HG03039 (cell line): ENCODE results near the gene SLC39A8.

Experiments
- ATAC-seq: cut with Tn5 transposase; IDR thresholded peaks from one replicate; pipeline ENCODE4 v1.9.1; 2021; ENCODE audit warnings: mild to moderate bottlenecking, moderate library complexity; ENCODE audit not compliant: unreplicated experiment

The SLC39A8 gene

GRCh38 chr4:102342404-102343074 is 2.7 kb downstream of the SLC39A8 start:
- ATAC-seq = no peak

GRCh38 chr4:102341201-102341600 is 4.1 kb downstream of the SLC39A8 start:
- no peak for ATAC-seq

DNA sequence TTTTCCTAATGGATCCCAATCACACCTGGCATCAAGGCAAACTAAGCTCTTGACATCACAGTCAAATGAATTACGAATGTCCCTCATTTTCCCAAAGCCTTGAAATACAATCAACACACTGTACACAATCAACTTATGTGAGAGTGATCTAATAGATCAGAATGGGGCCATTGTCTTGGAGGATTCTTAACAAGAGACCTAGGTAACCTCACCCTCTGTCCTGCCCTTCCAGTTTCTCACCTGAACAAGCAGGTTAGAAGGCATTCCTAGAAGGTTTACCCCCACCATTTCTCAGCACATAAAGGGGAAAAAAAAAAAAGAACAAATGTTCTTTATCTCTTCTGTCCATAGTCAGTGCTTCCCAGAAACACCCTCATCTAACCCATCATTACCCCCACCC is 6.3 kb downstream of the SLC39A8 start:
- ATAC-seq = no peak

GRCh38 chr4:102338405-102338804 is 6.9 kb downstream of the SLC39A8 start:
- ATAC-seq = no peak

DNA sequence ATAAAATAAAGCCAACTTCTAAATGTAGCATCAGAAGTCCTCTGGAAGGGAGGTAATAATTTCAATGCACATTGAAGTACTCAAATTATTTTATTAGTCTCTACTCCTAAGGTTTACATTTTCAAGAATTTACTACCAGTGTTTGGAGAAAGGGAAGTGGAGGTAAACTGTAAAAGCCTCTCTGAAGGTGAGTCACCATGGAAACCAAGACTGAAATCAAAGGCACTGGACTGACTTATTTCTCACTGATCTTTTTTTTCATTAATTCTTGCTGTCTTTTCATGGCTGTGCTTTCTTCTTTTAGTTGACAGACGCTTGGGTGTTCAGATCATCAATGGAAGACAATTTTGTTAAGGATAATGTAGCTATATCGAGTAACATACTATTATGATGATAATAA is 9.7 kb downstream of the SLC39A8 start:
- ATAC-seq = no peak

DNA sequence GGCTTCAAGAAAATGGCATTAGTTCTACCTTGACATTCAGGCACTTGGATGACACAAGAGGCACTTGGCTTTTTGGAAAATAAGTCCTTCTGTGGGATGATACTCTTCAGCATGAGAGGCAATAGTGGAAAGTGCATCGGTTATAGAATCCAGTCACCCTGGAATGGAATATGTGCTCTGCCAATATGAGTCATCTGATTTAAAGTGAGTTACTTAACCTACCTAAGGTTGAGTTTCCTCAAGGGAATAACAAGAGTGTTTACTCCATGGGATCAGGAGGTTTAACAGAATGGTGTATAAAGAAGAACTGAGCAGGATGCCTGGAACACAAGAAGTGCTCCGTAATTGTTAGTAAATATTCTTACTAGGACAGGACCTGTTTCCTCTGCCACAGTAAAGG is 10.7 kb downstream of the SLC39A8 start:
- ATAC-seq = no peak

- no peak for ATAC-seq
Measured at GRCh38 chr4:102333787-102334186, 11.5 kb downstream of the SLC39A8 start.

DNA sequence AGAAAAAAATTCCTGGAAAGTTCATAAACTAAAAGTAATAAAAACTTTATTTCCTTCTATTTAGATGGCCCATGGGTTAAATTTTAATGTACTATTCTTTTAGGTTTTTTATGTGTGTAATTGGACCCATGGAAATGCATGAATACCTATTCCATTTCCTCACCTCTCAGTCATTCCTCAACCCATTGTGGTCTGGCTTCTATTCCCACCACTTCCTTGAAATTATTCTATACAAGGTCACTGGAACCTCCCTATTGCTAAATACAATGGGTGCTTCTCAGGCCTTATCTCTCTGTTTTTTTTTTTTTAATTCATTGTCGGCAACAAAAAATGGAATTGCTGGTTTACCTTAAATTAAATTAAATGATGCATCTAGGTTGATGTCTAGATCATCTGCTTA is 17.2 kb downstream of the SLC39A8 start:
- no peak for ATAC-seq

GRCh38 chr4:102326951-102327350 is 18.3 kb downstream of the SLC39A8 start:
- ATAC-seq = no peak

GRCh38 chr4:102324730-102325129 is 20.6 kb downstream of the SLC39A8 start:
- no peak for ATAC-seq

- no peak for ATAC-seq
Measured at GRCh38 chr4:102322736-102323135, 22.5 kb downstream of the SLC39A8 start.

GRCh38 chr4:102321260-102321995 is 23.9 kb downstream of the SLC39A8 start:
- ATAC-seq = peak; percentile 73

- no peak for ATAC-seq
Measured at GRCh38 chr4:102319594-102319993, 25.7 kb downstream of the SLC39A8 start.

DNA sequence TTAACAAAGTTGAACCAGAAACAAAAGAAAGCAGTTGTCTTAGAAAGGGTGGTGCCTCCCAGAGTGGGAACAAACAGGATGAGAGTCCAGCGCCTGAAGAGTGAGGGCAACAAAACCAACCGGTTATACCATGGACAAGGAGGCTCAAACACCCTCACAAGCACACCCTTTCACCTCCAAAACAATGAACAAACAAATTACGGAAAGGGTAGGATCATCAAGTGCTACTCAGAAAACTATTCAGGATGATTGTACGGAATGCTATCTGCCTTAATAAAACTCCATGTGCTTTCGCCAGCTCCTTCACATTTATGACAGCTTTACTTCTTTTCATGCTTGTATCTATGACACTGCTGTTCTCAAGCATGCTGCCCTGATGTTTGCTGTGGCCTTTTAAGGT is 26.8 kb downstream of the SLC39A8 start:
- no peak for ATAC-seq

DNA sequence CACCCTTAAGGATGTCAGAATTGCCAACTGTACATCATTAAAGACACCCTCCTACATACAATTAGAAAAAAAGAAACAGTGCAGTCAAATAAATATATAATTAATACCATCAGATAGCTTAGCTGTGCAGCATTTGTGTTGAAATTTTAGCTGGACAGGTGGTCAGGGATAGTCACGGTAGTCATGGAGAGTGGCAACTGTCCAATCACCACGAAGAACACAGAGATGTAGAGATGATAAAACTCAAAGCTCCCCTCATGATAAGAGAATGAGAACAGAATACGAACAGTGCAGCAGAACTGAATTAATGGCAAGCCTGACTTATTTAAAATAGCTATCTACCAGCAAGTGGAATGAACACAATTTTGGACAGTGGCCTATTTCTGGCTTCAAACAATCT is 27.2 kb downstream of the SLC39A8 start:
- ATAC-seq = no peak

DNA sequence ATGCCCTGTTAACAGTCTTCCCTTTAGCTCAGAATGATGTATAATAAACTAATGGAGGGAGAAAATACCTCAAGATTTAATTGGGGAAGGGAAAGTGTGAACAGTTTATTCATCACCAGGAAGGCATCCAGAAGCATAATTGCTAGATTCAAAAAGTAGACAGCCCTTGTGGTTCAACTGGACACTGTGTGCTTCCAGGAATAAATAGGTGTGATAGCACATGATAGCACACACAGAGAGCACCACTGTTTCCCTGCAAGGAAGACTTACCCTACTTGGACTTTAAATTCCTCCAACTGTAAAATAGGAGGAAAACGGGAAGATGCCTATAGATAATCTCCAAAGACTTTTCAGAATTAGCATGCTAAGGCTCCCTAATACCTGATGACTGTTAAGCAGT is 27.8 kb downstream of the SLC39A8 start:
- no peak for ATAC-seq

- no peak for ATAC-seq
Measured at GRCh38 chr4:102316585-102316984, 28.7 kb downstream of the SLC39A8 start.

DNA sequence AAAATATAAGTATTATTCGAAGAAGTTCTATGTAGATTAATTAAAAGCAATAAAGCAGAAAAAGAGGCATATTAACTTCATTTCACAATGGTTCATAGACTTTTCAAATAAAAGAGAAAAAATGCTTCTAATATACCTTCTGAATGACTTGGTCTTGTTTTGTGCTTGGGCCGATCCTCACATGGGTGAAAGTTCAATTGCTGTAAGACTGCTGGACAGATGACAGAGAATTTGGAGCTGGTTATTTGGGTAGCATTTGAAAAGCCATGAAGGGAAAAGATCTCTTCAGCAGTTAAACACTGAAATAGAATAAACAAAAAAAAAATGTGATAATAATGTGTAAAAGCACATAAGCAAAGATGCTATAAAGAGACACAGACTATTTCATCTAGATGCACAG is 29.8 kb downstream of the SLC39A8 start:
- ATAC-seq = no peak

- no peak for ATAC-seq
Measured at GRCh38 chr4:102312417-102312816, 32.9 kb downstream of the SLC39A8 start.

DNA sequence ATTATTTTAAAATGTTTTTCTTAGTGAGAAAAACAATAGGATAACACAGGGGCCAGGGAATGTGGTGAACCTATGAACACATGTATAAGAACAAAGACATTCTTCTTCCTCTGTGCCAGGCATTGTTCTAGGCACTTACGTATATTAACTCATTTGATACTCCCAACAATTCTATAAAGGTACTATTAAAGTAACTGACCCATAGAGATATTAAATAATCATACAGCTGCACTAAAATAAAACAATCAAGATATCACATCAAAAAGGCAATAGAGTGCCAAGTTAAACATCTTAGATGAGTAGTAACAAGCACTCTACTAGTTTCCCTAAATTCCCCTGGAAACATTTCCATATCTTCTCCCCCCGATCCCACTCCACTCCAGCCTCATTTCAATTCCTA is 33.4 kb downstream of the SLC39A8 start:
- ATAC-seq = no peak

GRCh38 chr4:102311407-102311806 is 33.9 kb downstream of the SLC39A8 start:
- no peak for ATAC-seq

GRCh38 chr4:102308032-102308799 is 37.1 kb downstream of the SLC39A8 start:
- ATAC-seq = no peak
